GM12892 (cell line): ENCODE results near the gene IGF1R.

Experiments
- POLR2A ChIP-seq: IDR thresholded peaks from 2 replicates; pipeline ENCODE4 v1.6.1; 2011; ENCODE audit warnings: low read depth, low read length, control low read depth
- POLR2AphosphoS5 ChIP-seq: IDR thresholded peaks from 2 replicates; pipeline ENCODE4 v1.6.1; 2011; ENCODE audit warnings: low read depth, low read length, control low read depth
- TAF1 ChIP-seq: IDR thresholded peaks from 2 replicates; pipeline ENCODE4 v1.6.1; 2011; ENCODE audit warnings: low read depth, mild to moderate bottlenecking, control low read depth, low read length, borderline replicate concordance

DNA sequence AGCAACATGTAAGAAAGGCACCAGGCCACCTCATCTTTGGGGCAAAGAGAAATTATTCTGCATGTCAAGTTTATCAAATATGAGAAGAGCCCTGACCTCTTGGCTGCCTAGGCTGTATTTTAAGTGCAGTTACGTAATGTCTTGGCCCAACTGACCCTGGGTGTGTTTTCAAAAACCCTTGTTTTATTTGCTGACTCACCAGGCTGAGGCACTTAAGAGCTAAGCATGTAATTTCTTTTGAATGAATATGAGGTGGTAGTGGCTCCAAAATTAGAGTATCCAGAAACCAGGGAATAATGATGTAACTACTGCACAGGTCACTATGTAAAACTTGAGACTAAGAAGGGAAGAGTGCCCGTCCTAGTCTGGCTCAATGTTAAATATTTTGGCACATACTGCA is 335.0 kb downstream of the IGF1R start:
- TF ChIP-seq POLR2A (no peak), TAF1 (no peak), POLR2AphosphoS5 (no peak)
